ENCODE measurements around the gene S100A4.

S100A4 gene

GRCh38 chr1:153544453-153545066, 1.0 kb downstream of the S100A4 start:
- H3K27me3 ChIP-seq (ENCODE audit: control insufficient read depth, insufficient read depth, low read length) = no peaks in the 10 kb centered on the region
- H3K4me1 ChIP-seq (ENCODE audit: control insufficient read depth, insufficient read depth, low read length) = peaks cover 9% of the 10 kb centered on the region
- H3K36me3 ChIP-seq (ENCODE audit: control insufficient read depth, insufficient read depth, low read length) = peaks cover 2% of the 10 kb centered on the region
- no peaks in the 10 kb centered on the region for H3K9me3 ChIP-seq (ENCODE audit: control insufficient read depth, insufficient read depth, low read length)
- no peak overlapping the region for H3K9ac ChIP-seq (ENCODE audit: low read depth, low read length)
- peak overlapping the region; percentile 13 for H3K4me3 ChIP-seq (ENCODE audit: low read depth, low read length)

GRCh38 chr1:153543736-153544135, 1.9 kb downstream of the S100A4 start:
- H3K9ac ChIP-seq (ENCODE audit: low read depth, low read length) = no peak overlapping the region
- no peak overlapping the region for H3K4me3 ChIP-seq (ENCODE audit: low read depth, low read length)
- H3K27me3 ChIP-seq (ENCODE audit: control insufficient read depth, insufficient read depth, low read length) = no peaks in the 10 kb centered on the region
- H3K9me3 ChIP-seq (ENCODE audit: control insufficient read depth, insufficient read depth, low read length) = no peaks in the 10 kb centered on the region
- H3K4me1 ChIP-seq (ENCODE audit: control insufficient read depth, insufficient read depth, low read length) = peaks cover 9% of the 10 kb centered on the region
- peaks cover 2% of the 10 kb centered on the region for H3K36me3 ChIP-seq (ENCODE audit: control insufficient read depth, insufficient read depth, low read length)

- Histone ChIP-seq H3K4me3 (ENCODE audit: low read depth, low read length) (no peak overlapping the region), H3K9ac (ENCODE audit: low read depth, low read length) (no peak overlapping the region), H3K4me1 (ENCODE audit: control insufficient read depth, insufficient read depth, low read length) (peaks cover 12% of the 10 kb centered on the region), H3K27me3 (ENCODE audit: control insufficient read depth, insufficient read depth, low read length) (no peaks in the 10 kb centered on the region), H3K9me3 (ENCODE audit: control insufficient read depth, insufficient read depth, low read length) (no peaks in the 10 kb centered on the region), H3K36me3 (ENCODE audit: control insufficient read depth, insufficient read depth, low read length) (peaks cover 2% of the 10 kb centered on the region)
These were observed 2.5 kb downstream of the S100A4 start for GRCh38 chr1:153542956-153543711.

- peaks cover 15% of the 10 kb centered on the region for H3K4me1 ChIP-seq (ENCODE audit: control insufficient read depth, insufficient read depth, low read length)
These were observed 3.7 kb downstream of the S100A4 start for GRCh38 chr1:153541641-153542590.

DNA sequence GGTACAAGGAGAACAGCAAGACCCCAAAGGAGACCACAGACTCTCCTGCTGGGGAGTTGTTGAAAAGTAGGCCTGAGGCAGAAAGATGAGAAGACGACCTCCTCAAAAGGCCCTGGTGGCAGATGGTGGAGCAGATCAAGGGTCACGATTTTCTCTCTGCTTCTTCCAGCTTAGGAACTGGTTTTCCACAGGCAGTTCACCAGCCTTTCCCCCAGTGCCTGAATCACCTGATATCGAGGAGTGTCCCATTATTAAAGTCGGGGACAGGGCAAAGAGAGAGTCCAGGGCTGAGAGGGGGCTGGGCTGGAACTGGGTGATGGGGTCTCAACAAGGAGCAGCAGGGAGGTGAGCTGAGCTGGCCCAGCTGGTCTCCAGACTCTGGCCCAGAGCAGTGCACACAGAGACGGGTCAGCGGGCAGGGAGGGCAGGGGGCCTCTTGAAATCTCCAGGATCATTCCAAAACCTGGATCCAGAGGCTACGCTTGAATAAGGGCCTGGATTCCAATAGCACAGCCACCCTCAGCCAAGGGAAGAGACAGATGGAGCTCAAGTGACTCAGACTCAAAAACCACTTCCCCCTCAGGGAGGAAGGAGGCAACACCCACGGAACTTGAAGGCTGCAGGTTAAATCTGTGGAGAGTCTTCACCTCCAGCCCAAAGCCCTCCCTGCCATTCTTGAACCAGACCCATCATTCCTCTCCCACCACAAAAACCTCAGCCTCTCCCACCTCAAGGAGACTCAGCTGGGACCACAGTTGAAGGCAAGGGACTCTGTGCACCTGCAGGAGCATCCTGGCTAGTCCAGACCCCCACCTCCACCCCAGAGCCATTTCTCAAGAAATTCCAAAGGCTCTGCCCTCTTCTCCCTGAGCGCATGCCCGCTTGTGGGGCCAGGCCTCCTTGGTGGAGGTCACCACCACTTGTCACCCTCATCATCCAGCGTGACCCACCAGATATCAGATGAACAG, 4.9 kb downstream of the S100A4 start, which contains the start of gene S100A5:
Gene S100A5 (minus strand): TSS at position 541 of the 968 bp plus-strand sequence. CDS start 743 bp downstream, outside the sequence.
- Histone ChIP-seq H3K9ac (ENCODE audit: low read depth, low read length) (no peak within 1 kb of the TSS), H3K9me3 (ENCODE audit: control insufficient read depth, insufficient read depth, low read length) (no peaks in the 10 kb centered on the region), H3K4me1 (ENCODE audit: control insufficient read depth, insufficient read depth, low read length) (peaks cover 19% of the 10 kb centered on the region), H3K27me3 (ENCODE audit: control insufficient read depth, insufficient read depth, low read length) (peaks cover 9% of the 10 kb centered on the region), H3K36me3 (ENCODE audit: control insufficient read depth, insufficient read depth, low read length) (peaks cover 2% of the 10 kb centered on the region), H3K4me3 (ENCODE audit: low read depth, low read length) (no peak within 1 kb of the TSS)

More at GRCh38 chr1:153541641-153542590, 3.7 kb downstream of the S100A4 start:
- peaks cover 2% of the 10 kb centered on the region for H3K36me3 ChIP-seq (ENCODE audit: control insufficient read depth, insufficient read depth, low read length)
- H3K27me3 ChIP-seq (ENCODE audit: control insufficient read depth, insufficient read depth, low read length) = peaks cover 3% of the 10 kb centered on the region
- H3K4me3 ChIP-seq (ENCODE audit: low read depth, low read length) = no peak overlapping the region
- no peaks in the 10 kb centered on the region for H3K9me3 ChIP-seq (ENCODE audit: control insufficient read depth, insufficient read depth, low read length)
- no peak overlapping the region for H3K9ac ChIP-seq (ENCODE audit: low read depth, low read length)

DNA sequence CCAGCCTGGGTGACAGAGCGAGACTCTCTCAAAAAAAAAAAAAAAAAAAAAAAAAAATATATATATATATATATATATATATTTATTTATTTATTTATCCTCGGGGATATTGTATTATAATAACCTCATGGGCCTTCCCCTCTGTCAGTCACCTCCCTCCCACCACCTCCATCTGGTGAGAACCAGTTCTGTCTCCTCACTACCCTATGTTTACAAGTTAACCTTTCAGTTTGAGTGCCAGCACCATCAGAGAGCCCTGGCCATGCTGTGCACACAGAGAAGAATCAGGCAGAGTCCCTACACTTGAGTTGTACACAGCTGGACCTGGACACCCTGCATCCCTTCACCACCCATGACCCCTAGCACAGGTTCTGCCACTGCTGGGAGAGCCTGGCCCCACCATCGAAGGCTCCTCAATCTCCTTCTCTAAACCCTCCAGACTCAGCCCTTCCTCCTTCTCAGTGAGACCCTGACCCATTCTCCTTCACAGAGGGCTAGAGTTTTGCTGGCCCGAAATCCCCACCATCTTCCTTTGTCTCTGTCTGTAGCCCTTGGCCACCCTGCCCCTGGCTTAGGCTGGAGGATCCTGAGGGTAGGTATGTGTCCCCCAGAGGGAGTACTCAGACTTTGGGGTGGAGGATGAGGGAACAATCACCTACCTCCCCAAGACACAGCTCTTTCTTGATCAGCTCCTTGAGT, 6.1 kb downstream of the S100A4 start:
- Histone ChIP-seq H3K9me3 (ENCODE audit: control insufficient read depth, insufficient read depth, low read length) (no peaks in the 10 kb centered on the region), H3K4me1 (ENCODE audit: control insufficient read depth, insufficient read depth, low read length) (peaks cover 14% of the 10 kb centered on the region), H3K4me3 (ENCODE audit: low read depth, low read length) (no peak overlapping the region), H3K27me3 (ENCODE audit: control insufficient read depth, insufficient read depth, low read length) (peaks cover 21% of the 10 kb centered on the region), H3K9ac (ENCODE audit: low read depth, low read length) (no peak overlapping the region), H3K36me3 (ENCODE audit: control insufficient read depth, insufficient read depth, low read length) (peaks cover 4% of the 10 kb centered on the region)

- H3K27me3 ChIP-seq (ENCODE audit: control insufficient read depth, insufficient read depth, low read length) = peaks cover 30% of the 10 kb centered on the region
- H3K9ac ChIP-seq (ENCODE audit: low read depth, low read length) = no peak overlapping the region
- H3K4me3 ChIP-seq (ENCODE audit: low read depth, low read length) = no peak overlapping the region
- H3K9me3 ChIP-seq (ENCODE audit: control insufficient read depth, insufficient read depth, low read length) = no peaks in the 10 kb centered on the region
- H3K36me3 ChIP-seq (ENCODE audit: control insufficient read depth, insufficient read depth, low read length) = peaks cover 2% of the 10 kb centered on the region
- peaks cover 15% of the 10 kb centered on the region for H3K4me1 ChIP-seq (ENCODE audit: control insufficient read depth, insufficient read depth, low read length)
These were observed 7.2 kb downstream of the S100A4 start for GRCh38 chr1:153538315-153538821.

DNA sequence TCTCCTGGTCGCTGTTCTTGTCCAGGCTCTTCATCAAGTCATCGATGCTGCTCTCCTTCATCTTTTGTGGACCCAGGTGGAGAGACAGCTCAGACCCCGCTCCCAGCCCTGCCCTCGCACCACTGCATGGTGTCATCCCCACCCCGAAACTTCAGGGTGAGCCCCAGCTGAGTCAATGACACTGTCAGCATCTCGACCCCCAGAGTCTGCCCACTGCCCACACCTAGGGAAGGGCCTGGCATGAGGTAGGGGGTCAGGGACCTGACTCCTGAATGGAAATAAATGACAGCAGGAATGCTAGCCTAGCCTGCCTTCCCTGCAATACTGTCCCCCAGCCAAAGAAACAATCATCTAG, 8.3 kb downstream of the S100A4 start:
- Histone ChIP-seq H3K9me3 (ENCODE audit: control insufficient read depth, insufficient read depth, low read length) (no peaks in the 10 kb centered on the region), H3K27me3 (ENCODE audit: control insufficient read depth, insufficient read depth, low read length) (peaks cover 30% of the 10 kb centered on the region), H3K4me3 (ENCODE audit: low read depth, low read length) (no peak overlapping the region), H3K4me1 (ENCODE audit: control insufficient read depth, insufficient read depth, low read length) (peaks cover 18% of the 10 kb centered on the region), H3K36me3 (ENCODE audit: control insufficient read depth, insufficient read depth, low read length) (peaks cover 2% of the 10 kb centered on the region), H3K9ac (ENCODE audit: low read depth, low read length) (no peak overlapping the region)

GRCh38 chr1:153536671-153537375, 8.8 kb downstream of the S100A4 start:
- no peaks in the 10 kb centered on the region for H3K9me3 ChIP-seq (ENCODE audit: control insufficient read depth, insufficient read depth, low read length)
- peaks cover 30% of the 10 kb centered on the region for H3K27me3 ChIP-seq (ENCODE audit: control insufficient read depth, insufficient read depth, low read length)
- peaks cover 22% of the 10 kb centered on the region for H3K4me1 ChIP-seq (ENCODE audit: control insufficient read depth, insufficient read depth, low read length)
- H3K4me3 ChIP-seq (ENCODE audit: low read depth, low read length) = peak overlapping the region; percentile 63
- no peak overlapping the region for H3K9ac ChIP-seq (ENCODE audit: low read depth, low read length)
- peaks cover 2% of the 10 kb centered on the region for H3K36me3 ChIP-seq (ENCODE audit: control insufficient read depth, insufficient read depth, low read length)

All from iPS-15b (cell line).